NCI-H69 (cell line): Measurements from ENCODE around the gene CPTP.
"Not testable (repeated sequence)": the region's sequence is repeated elsewhere in the genome, so short reads cannot be mapped to it uniquely, and the experiment has no call there.

Experiments used
- DNase-seq: peaks from one replicate; lab custom pipeline; 2025; lab: John Stamatoyannopoulos, UW

The CPTP gene

DNA sequence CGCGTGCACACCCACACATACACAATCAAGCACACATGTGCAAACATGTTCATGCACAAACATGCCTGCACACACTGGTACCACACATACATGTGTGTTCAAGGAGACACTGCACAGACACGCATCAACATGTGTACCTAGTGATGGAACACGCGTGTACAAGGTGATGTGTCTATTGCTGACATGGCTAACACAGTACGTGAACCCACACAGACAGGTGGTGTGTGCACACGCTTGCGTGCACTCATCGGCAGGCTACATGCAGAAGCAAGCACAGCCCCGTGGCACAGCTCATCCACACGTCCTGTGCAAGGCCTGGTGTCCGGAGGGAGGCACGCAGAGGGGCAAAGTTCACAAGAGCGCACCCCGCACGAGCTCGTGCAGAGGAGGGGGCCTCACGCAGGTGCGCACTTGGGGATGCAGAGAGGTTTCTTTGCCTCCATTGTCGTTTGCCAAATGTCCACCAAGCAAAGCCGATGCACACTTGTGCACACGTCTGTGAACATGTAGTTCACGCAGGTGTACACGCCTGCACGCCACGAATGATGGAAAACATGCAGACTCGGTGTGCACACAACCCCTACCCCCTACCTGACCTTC is 17.8 kb upstream of the CPTP start:
- DNase-seq, result peak; percentile 30

- DNase-seq, result peak; percentile 65
Observed at GRCh38 chr1:1307261-1307922, 17.2 kb upstream of the CPTP start.

- DNase-seq, result peak; percentile 92
Observed at GRCh38 chr1:1307923-1308755, 16.5 kb upstream of the CPTP start, which contains the start of the genes ACAP3 and PUSL1. Gene ACAP3, minus strand, starts transcription at chr1:1307930. Its CDS starts 115 bp downstream, at chr1:1307815. Gene PUSL1, plus strand, starts transcription at chr1:1308597. Its CDS starts 47 bp downstream, at chr1:1308644.

DNA sequence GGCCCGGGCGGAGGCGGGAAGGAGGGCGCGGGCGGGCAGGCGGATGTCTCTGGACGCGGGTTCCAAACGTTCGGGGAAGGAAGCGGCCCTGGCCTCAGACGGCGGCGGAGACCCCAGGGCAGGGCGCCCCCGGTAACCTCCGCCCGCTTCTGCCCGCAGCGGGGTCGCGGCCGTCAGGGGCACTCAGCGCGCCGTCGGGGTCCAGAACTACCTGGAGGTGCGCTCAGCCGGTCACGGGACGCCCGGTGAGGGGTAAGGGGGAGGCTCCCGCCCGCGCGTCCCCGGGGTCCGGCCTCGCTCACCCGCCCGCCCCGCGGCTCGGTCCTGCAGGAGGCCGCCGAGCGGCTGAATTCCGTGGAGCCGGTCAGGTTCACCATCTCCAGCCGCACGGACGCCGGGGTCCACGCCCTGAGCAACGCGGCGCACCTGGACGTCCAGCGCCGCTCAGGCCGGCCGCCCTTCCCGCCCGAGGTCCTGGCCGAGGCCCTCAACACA is 15.8 kb upstream of the CPTP start:
- no peak for DNase-seq

- peak; percentile 54 for DNase-seq
Observed at GRCh38 chr1:1309251-1310108, 15.1 kb upstream of the CPTP start.

DNA sequence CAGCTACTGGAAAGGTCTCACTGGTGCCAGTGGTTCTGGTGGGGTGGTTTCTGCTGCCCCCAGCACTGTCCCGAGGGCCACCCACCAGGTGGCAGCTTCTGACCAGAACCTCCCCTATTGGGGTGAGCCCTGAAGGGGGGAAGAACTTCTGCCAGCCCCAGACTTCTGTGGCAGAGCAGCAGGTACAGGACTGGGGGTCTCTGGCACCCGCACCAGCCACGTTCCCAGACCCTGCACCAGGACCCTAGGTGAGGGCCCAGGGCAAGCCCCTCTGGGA is 14.6 kb upstream of the CPTP start:
- no peak for DNase-seq

DNA sequence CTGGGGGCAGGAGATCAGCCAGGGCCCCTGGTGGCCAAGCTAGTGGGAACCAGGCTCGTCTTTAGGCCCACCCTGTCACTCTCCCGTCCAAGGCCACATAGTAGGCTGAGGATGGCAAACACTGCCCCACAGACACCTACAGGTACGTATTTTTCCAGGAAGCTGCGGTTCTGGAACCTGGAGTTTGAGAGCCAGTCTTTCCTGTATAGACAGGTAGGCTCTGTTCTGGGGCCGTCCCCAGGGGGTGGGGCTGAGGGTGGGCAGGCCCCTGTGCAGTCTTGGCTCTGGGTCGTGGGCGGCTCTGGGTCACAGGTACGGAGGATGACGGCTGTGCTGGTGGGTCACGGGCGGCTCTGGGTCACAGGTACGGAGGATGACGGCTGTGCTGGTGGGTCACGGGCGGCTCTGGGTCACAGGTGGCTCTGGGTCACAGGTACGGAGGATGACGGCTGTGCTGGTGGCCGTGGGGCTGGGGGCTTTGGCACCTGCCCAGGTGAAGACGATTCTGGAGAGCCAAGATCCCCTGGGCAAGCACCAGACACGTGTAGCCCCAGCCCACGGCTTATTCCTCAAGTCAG is 14.0 kb upstream of the CPTP start:
- DNase-seq, result no peak

DNA sequence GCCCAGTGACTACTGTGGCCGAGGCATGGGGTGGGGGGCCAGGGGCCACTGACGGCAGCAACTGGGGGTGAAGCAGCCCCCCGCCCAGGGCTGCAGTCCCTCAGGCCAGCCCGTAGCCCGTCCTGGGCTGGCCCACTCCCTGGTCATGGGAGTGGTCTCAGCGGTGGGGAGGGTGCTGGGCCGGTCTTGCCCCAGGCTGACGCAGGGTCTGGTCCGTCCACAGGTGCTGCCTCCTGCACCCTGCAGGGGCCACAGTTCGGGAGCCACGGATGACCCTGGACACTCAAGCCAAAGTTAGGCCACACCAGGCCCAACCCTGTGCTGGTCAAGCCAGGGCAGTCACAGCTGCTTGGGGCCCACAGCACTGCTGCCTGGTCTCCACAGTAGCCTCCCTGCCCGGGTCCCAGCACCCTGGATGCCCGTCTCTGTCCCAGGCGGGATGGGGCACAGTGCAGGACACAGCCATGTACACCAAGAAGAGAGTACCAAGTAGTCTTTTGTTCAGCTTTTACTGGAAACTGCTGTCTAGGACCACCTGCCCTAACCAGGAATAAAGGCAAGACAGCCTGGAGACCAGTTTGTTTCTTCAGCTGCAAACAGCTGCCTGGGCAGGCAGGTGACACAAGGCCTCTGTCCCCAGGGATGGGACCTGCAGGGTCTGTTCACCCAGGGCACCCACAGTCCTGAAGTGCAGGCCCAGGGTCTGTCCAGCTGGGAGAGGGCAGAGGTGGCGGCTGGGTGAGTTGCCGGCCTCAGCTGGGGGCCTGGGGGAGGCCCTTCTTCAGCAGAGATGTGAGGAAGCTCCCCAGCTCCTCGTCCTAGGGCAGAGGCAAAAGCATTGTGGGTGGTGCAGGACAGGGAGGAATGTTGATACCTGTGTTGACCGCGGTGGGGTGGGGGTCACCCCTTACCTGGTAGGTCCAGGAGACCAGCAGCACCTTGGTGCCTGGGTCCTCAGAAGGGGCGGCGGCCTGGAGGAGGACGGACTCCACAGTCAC is 13.2 kb upstream of the CPTP start:
- DNase-seq, result no peak

GRCh38 chr1:1312450-1313314 is 11.9 kb upstream of the CPTP start:
- no peak for DNase-seq

GRCh38 chr1:1313500-1314236 is 10.9 kb upstream of the CPTP start:
- DNase-seq, result no peak

DNA sequence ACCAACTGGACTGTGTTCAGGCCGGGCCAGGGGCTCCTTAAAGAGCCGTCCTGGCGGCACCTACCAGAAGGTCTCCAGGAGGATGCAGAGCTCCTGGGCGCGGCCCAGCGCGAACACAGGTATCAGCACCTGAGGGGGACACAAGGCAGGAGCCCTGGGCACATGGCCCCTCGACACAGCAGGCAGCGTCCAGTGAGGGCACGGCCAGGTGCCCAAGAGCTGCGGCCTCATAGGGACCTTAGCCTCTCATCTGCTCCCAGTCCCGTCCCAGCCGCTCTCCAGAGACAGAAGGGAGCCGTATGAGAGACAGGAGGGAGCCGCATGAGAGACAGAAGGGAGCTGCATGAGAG is 10.4 kb upstream of the CPTP start:
- no peak for DNase-seq

DNA sequence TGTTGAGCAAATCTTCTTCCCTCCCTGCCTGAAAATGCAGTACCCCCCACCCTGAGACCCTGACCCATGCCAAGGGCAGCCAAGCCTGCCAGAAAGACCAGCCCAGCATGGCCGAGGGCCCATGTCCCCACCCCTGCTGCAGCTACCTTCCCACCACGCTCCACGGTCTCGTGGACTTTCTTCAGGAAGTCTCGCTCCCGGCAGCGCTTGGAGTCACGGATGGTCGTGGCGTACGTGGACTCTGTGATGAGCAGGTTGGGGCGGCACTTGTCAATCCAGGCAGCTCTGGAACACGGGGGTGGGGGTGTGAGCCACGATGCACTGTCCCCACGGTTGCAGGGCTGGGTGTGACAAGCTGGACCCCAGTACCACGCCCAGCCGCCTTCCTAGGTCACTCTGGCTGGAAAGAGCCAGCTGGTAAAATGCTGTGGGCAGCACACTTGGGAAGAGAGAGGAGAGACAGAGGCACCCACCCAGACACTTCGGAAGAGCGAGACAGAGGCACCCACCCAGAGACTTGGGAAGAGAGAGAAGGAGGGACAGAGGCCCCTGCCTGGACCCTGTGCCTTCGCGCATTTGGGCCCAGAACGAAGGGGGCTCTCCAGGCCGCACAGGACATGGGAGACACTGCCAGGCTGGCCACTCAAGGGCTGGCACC is 9.8 kb upstream of the CPTP start:
- no peak for DNase-seq

- no peak for DNase-seq
Observed at GRCh38 chr1:1315435-1315954, 9.1 kb upstream of the CPTP start.

DNA sequence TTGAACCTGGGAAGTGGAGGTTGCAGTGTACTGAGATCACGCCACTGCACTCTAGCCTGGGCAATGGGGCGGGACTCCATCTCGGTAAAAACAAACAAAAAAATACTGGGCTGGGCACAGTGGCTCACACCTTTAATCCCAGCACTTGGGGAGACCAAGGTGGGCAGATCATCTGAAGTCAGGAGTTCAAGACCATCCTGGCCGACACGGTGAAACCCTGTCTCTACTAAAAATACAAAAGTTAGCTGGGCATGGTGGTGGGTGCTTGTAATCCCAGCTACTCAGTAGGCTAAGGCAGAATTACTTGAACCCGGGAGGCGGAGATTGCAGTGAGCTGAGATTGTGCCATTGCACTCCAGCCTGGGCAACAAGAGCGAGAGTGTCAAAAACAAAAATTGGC is 8.4 kb upstream of the CPTP start:
- not testable (repeated sequence) for DNase-seq

GRCh38 chr1:1317420-1317819 is 7.2 kb upstream of the CPTP start:
- DNase-seq, result no peak

GRCh38 chr1:1318131-1318652 is 6.4 kb upstream of the CPTP start:
- peak; percentile 56 for DNase-seq

GRCh38 chr1:1318777-1319645 is 5.6 kb upstream of the CPTP start:
- DNase-seq, result no peak
